Astrocyte (in vitro differentiated cells and primary cell): ENCODE measurements around the gene FGF1. TPM values are rescaled to one million over a fixed set of nuclear protein-coding genes. Genes with fewer than 3 reads are reported as not detected.

Experiments used
- DNase-seq: peaks from one replicate; pipeline ENCODE4 v3.0.0-alpha.2; 2010; ENCODE audit warnings: low read depth
- FAIRE-seq: peaks from 2 replicates; lab custom pipeline; 2011; peaks lifted over from hg19 to GRCh38; lab: Jason Lieb, UNC
- H2AFZ ChIP-seq: 2 replicates; pipeline ENCODE4 v1.6.0; 2012; ENCODE audit warnings: low read depth, low read length, inconsistent platforms
- H3K27ac ChIP-seq: 2 replicates; pipeline ENCODE4 v1.5.1; 2011; ENCODE audit warnings: low read depth, low read length, inconsistent platforms
- H3K27me3 ChIP-seq: 2 replicates; pipeline ENCODE4 v1.6.0; 2011; ENCODE audit warnings: low read length, inconsistent platforms; ENCODE audit not compliant: insufficient read depth
- H3K36me3 ChIP-seq: 2 replicates; pipeline ENCODE4 v1.5.1; 2011; ENCODE audit warnings: low read length, inconsistent platforms; ENCODE audit not compliant: insufficient read depth
- H3K4me1 ChIP-seq: 2 replicates; pipeline ENCODE4 v1.5.1; 2011; ENCODE audit warnings: low read length, inconsistent platforms; ENCODE audit not compliant: insufficient read depth
- H3K4me2 ChIP-seq: 2 replicates; pipeline ENCODE4 v1.6.0; 2012; ENCODE audit warnings: low read length, inconsistent platforms
- H3K4me3 ChIP-seq: 2 replicates; pipeline ENCODE4 v1.5.1; 2011; ENCODE audit warnings: low read depth, mild to moderate bottlenecking, low read length, inconsistent platforms; ENCODE audit not compliant: insufficient read depth
- H3K79me2 ChIP-seq: 2 replicates; pipeline ENCODE4 v1.6.0; 2012; ENCODE audit warnings: mild to moderate bottlenecking, low read length, inconsistent platforms; ENCODE audit not compliant: insufficient read depth
- H3K9ac ChIP-seq: 2 replicates; pipeline ENCODE4 v1.6.0; 2012; ENCODE audit warnings: mild to moderate bottlenecking, low read length, inconsistent platforms
- H3K9me3 ChIP-seq: 2 replicates; pipeline ENCODE4 v1.5.1; 2012; ENCODE audit warnings: low read depth, mild to moderate bottlenecking, low read length, inconsistent platforms; ENCODE audit not compliant: insufficient read depth
- H4K20me1 ChIP-seq: 2 replicates; pipeline ENCODE4 v1.6.0; 2012; ENCODE audit warnings: low read length, inconsistent platforms; ENCODE audit not compliant: insufficient read depth
- H3K27ac Mint-ChIP-seq: one replicate; pipeline ENCODE4 v1.8.0; 2021; ENCODE audit warnings: mild to moderate bottlenecking, mixed read lengths; ENCODE audit not compliant: unreplicated experiment
- H3K27me3 Mint-ChIP-seq: one replicate; pipeline ENCODE4 v1.8.0; 2021; ENCODE audit warnings: low read depth, mixed read lengths; ENCODE audit not compliant: unreplicated experiment
- H3K36me3 Mint-ChIP-seq: one replicate; pipeline ENCODE4 v1.8.0; 2021; ENCODE audit warnings: low read depth, mixed read lengths; ENCODE audit not compliant: unreplicated experiment
- H3K4me1 Mint-ChIP-seq: one replicate; pipeline ENCODE4 v1.8.0; 2021; ENCODE audit warnings: low read depth, mixed read lengths; ENCODE audit not compliant: unreplicated experiment
- H3K4me3 Mint-ChIP-seq: one replicate; pipeline ENCODE4 v1.8.0; 2021; ENCODE audit warnings: mild to moderate bottlenecking, moderate library complexity, mixed read lengths; ENCODE audit not compliant: unreplicated experiment
- H3K9me3 Mint-ChIP-seq: one replicate; pipeline ENCODE4 v1.8.0; 2021; ENCODE audit warnings: mild to moderate bottlenecking, mixed read lengths; ENCODE audit not compliant: unreplicated experiment
- EZH2 ChIP-seq: IDR thresholded peaks from 2 replicates; pipeline ENCODE4 v1.6.1; 2012; ENCODE audit warnings: mild to moderate bottlenecking, low read length, inconsistent platforms; ENCODE audit not compliant: insufficient read depth
- total RNA-seq: library from RNA; stranded (reverse); gene quantifications from 2 replicates; pipeline ENCODE4 v1.2.1, GENCODE V29; 2021
- TF ChIP-seq, protein P1 (sequence below): IDR thresholded peaks from 2 replicates; pipeline ENCODE4 v1.5.1; 2011; ENCODE audit warnings: low read depth, mild to moderate bottlenecking, inconsistent platforms, low read length, moderate library complexity; ENCODE audit not compliant: insufficient read depth

Gene FGF1
- total RNA-seq, 1 donor from 2014 or later, result 70.9 TPM

DNA sequence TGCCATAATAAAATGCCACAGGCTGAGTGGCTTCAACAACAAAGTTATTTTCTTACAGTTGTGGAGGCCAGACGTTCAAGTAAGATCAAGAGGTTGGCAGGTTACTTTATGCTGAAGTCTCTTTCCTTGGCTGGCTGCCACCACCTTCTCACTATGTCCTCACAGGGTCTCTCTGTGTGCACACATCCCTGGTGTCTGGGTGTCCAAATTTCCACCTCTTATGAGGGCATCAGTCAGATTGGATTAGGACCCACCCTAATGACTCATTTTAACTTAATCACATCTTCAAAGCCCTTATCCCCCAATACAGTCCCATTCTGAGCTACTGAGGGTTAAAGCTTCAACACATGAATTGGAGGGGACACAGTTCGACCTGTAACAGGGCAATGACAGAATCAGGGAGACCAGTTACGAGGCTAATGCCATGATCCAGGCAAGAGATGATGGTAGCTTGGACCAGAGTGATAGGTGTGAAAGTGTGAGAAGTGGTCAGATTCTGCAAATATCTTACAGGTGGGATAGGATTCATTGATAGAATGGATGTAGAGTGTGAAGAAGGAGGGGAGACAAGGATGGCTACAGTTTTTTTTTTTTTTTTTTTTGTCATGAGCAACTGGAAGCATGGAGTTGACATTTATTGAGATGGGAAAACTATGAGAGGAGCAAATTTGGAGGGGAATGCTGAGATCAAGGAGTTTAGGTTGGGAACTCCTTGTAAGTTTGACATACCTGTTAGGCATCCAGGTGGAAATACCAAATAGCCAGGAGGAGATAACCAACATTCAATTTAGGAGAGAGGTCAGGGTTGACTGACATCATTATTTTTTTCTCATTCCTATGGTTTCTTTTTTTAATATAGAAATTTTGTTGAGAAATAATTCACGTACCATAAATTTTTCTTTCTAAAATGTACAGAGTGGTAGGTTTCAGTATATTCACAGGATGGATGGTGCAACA is 39.6 kb upstream of the FGF1 start:
- Histone ChIP-seq H3K79me2 (no peaks in the 10 kb centered on the region), H3K27me3 (no peaks in the 10 kb centered on the region), H2AFZ (no peak overlapping the region), H3K4me2 (peak overlapping the region; percentile 64), H3K27ac (peak overlapping the region; percentile 74), H3K4me1 (no peaks in the 10 kb centered on the region), H3K36me3 (no peaks in the 10 kb centered on the region), H3K4me3 (no peak overlapping the region), H4K20me1 (no peaks in the 10 kb centered on the region), H3K9ac (peak overlapping the region; percentile 67), H3K9me3 (no peaks in the 10 kb centered on the region)
- FAIRE-seq (no peak), DNase-seq (no peak)
- peak overlapping the region; percentile 77 for H3K27ac Mint-ChIP-seq
- peaks cover 3% of the 10 kb centered on the region for H3K27me3 Mint-ChIP-seq
- TF ChIP-seq, protein P1, sequence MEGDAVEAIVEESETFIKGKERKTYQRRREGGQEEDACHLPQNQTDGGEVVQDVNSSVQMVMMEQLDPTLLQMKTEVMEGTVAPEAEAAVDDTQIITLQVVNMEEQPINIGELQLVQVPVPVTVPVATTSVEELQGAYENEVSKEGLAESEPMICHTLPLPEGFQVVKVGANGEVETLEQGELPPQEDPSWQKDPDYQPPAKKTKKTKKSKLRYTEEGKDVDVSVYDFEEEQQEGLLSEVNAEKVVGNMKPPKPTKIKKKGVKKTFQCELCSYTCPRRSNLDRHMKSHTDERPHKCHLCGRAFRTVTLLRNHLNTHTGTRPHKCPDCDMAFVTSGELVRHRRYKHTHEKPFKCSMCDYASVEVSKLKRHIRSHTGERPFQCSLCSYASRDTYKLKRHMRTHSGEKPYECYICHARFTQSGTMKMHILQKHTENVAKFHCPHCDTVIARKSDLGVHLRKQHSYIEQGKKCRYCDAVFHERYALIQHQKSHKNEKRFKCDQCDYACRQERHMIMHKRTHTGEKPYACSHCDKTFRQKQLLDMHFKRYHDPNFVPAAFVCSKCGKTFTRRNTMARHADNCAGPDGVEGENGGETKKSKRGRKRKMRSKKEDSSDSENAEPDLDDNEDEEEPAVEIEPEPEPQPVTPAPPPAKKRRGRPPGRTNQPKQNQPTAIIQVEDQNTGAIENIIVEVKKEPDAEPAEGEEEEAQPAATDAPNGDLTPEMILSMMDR, result no peak
- TF ChIP-seq EZH2, result no peak
- peaks cover 22% of the 10 kb centered on the region for H3K4me1 Mint-ChIP-seq
- H3K4me3 Mint-ChIP-seq, result no peak overlapping the region
- H3K9me3 Mint-ChIP-seq, result peaks cover 3% of the 10 kb centered on the region
- H3K36me3 Mint-ChIP-seq, result no peaks in the 10 kb centered on the region

DNA sequence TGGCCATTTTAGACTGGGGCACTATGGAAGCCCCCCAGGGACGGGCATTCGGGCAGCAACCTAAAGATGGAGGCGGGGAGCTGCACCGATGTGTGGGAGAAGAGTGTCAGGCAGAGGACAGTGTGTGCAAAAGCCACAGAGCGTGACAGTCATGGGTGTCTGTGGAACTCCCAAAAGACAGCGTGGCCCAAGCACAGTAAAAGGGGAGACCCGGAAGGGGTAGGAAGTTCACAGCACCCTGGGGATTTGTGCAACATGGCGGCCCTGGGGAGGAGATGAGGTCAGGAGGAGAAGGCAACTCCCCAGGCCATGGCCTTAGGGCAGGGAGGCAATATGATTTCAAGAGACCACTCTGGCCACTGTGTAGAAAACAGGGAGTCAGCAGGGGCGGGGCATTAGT is 38.9 kb upstream of the FGF1 start:
- Histone ChIP-seq H3K9ac (no peak overlapping the region), H3K27ac (no peak overlapping the region), H3K9me3 (no peaks in the 10 kb centered on the region), H3K79me2 (no peaks in the 10 kb centered on the region), H2AFZ (no peak overlapping the region), H3K36me3 (no peaks in the 10 kb centered on the region), H3K4me2 (no peak overlapping the region), H3K4me3 (no peak overlapping the region), H4K20me1 (no peaks in the 10 kb centered on the region), H3K4me1 (peaks cover 2% of the 10 kb centered on the region), H3K27me3 (no peaks in the 10 kb centered on the region)
- TF ChIP-seq, protein P1, result no peak
- no peak for TF ChIP-seq EZH2
- FAIRE-seq, result no peak
- no peaks in the 10 kb centered on the region for H3K27me3 Mint-ChIP-seq
- peak overlapping the region; percentile 77 for H3K27ac Mint-ChIP-seq
- no peaks in the 10 kb centered on the region for H3K36me3 Mint-ChIP-seq
- no peak for DNase-seq
- H3K4me3 Mint-ChIP-seq, result no peak overlapping the region
- peaks cover 26% of the 10 kb centered on the region for H3K4me1 Mint-ChIP-seq
- no peaks in the 10 kb centered on the region for H3K9me3 Mint-ChIP-seq

DNA sequence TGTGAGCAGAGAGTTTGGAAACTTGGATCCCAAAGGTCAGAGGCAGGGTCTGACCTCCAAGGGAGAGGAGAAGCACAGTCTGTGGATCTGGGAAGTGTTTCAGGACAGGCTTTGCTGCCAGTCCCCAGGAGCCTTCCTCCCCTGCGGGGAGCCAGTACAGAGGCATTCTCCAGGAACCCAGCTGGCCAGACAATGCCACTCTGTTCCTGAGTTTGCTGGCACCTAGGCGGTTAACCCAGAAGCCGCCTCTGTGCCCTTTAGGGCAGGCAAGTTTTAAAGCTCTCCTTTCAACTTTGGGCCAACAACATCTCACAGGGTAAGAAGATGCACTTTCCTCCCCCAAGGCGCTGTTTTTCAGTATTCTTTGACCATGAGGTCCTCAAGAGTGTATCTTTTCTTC is 37.0 kb upstream of the FGF1 start:
- DNase-seq (no peak), FAIRE-seq (no peak)
- Histone ChIP-seq H3K36me3 (no peaks in the 10 kb centered on the region), H3K4me1 (peaks cover 4% of the 10 kb centered on the region), H3K27ac (no peak overlapping the region), H3K9me3 (no peaks in the 10 kb centered on the region), H3K4me2 (no peak overlapping the region), H2AFZ (no peak overlapping the region), H3K4me3 (no peak overlapping the region), H3K9ac (no peak overlapping the region), H4K20me1 (no peaks in the 10 kb centered on the region), H3K27me3 (no peaks in the 10 kb centered on the region), H3K79me2 (no peaks in the 10 kb centered on the region)
- Mint-ChIP-seq H3K9me3 (no peaks in the 10 kb centered on the region), H3K36me3 (no peaks in the 10 kb centered on the region), H3K4me3 (no peak overlapping the region), H3K27me3 (no peaks in the 10 kb centered on the region), H3K27ac (no peak overlapping the region), H3K4me1 (peaks cover 29% of the 10 kb centered on the region)
- TF ChIP-seq EZH2, result no peak
- TF ChIP-seq, protein P1, result no peak
